ENCODE measurements around the gene CCNQ. TPM values are rescaled to one million over a fixed set of nuclear protein-coding genes. Genes with fewer than 3 reads are reported as not detected.

Gene CCNQ
- total RNA-seq, 1 donor from 2014 or later = 23.6 TPM

GRCh38 chrX:153560000-153560399, 38.9 kb downstream of the CCNQ start:
- no peak overlapping the region for H3K27ac Mint-ChIP-seq
- H3K36me3 Mint-ChIP-seq (ENCODE audit: low read depth) = no peaks in the 10 kb centered on the region
- no peaks in the 10 kb centered on the region for H3K9me3 Mint-ChIP-seq
- H3K4me1 Mint-ChIP-seq (ENCODE audit: low read depth) = no peaks in the 10 kb centered on the region
- no peak overlapping the region for H3K4me3 Mint-ChIP-seq (ENCODE audit: low read depth)
- intact Hi-C loops (cut with micrococcal nuclease) = no loop called here
- DNase-seq (ENCODE audit: low spot score) = no peak
- H3K27me3 Mint-ChIP-seq (ENCODE audit: low read depth) = no peaks in the 10 kb centered on the region

GRCh38 chrX:153557618-153558355, 41.2 kb downstream of the CCNQ start:
- no peak for DNase-seq (ENCODE audit: low spot score)
- intact Hi-C loops (cut with micrococcal nuclease) = no loop called here
- no peaks in the 10 kb centered on the region for H3K4me1 Mint-ChIP-seq (ENCODE audit: low read depth)

GRCh38 chrX:153556767-153557166, 42.2 kb downstream of the CCNQ start:
- no peaks in the 10 kb centered on the region for H3K9me3 Mint-ChIP-seq
- intact Hi-C loops (cut with micrococcal nuclease) = no loop called here
- H3K27me3 Mint-ChIP-seq (ENCODE audit: low read depth) = no peaks in the 10 kb centered on the region
- H3K27ac Mint-ChIP-seq = no peak overlapping the region
- no peak for DNase-seq (ENCODE audit: low spot score)
- H3K36me3 Mint-ChIP-seq (ENCODE audit: low read depth) = no peaks in the 10 kb centered on the region
- H3K4me3 Mint-ChIP-seq (ENCODE audit: low read depth) = no peak overlapping the region
- no peaks in the 10 kb centered on the region for H3K4me1 Mint-ChIP-seq (ENCODE audit: low read depth)

More at GRCh38 chrX:153557618-153558355, 41.2 kb downstream of the CCNQ start:
- Mint-ChIP-seq H3K36me3 (ENCODE audit: low read depth) (no peaks in the 10 kb centered on the region), H3K4me3 (ENCODE audit: low read depth) (no peak overlapping the region), H3K9me3 (no peaks in the 10 kb centered on the region), H3K27me3 (ENCODE audit: low read depth) (no peaks in the 10 kb centered on the region), H3K27ac (no peak overlapping the region)

DNA sequence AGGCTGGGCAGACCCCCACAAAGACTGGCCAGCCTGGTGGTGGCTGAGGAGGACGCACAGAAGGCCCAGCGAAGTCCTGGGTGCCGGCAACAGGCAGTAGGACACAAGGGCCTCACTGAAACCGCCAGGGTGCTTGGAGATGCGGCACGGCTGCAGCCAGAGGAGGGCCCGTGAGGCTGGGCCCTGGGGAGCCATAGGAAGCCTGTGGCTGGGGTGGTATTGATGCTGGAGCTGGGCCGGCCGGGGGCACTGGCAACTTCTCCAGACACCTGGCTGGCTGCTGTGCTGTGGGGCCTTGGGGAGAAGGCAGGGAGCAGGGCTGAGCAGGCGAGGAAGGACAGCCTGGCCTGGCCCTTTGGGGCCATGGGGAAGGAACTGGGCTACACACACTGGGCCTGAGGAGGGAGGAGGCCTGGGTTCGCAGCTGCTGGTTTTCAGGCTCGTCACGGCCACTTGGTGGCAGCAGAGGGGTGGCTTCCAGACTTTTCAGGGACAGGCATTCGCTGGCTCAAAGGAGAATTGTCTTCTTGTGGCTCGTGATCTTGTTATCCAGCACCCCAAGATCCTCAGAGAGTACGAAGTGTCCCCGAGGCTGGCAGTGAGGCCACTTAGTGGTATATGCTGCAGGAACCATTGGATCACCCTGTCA, 44.3 kb downstream of the CCNQ start:
- H3K27me3 Mint-ChIP-seq (ENCODE audit: low read depth) = no peaks in the 10 kb centered on the region
- H3K4me3 Mint-ChIP-seq (ENCODE audit: low read depth) = no peak overlapping the region
- no peak overlapping the region for H3K27ac Mint-ChIP-seq
- H3K4me1 Mint-ChIP-seq (ENCODE audit: low read depth) = no peaks in the 10 kb centered on the region
- H3K36me3 Mint-ChIP-seq (ENCODE audit: low read depth) = no peaks in the 10 kb centered on the region
- H3K9me3 Mint-ChIP-seq = no peaks in the 10 kb centered on the region
- peak; percentile 37 for DNase-seq (ENCODE audit: low spot score)
- intact Hi-C loops (cut with micrococcal nuclease) = loop anchor here (1.0 kb wide), 1 partner anchor 114 kb away; no protein-coding TSS in a partner anchor

DNA sequence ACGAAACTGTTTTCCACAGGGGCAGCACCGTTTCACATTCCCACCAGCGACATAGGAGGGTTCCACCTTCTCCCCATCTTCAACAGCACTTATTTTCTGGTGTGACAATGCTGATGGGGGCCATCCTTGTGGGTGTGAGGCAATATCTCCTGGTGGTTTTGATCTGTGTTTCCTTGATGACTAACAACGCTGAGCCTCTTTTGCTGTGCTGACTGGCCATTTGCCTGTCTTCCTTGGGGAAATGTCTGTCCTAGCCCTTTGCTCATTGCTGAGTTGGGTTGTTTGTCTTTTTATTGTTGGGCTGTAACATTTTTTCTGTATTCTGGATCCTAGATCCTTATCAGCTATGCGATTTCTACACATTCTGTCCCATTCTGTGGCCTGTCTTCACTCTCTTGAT, 47.8 kb downstream of the CCNQ start:
- intact Hi-C loops (cut with micrococcal nuclease) = no loop called here
- Mint-ChIP-seq H3K27me3 (ENCODE audit: low read depth) (no peaks in the 10 kb centered on the region), H3K27ac (no peak overlapping the region), H3K4me3 (ENCODE audit: low read depth) (no peak overlapping the region), H3K4me1 (ENCODE audit: low read depth) (no peaks in the 10 kb centered on the region), H3K9me3 (no peaks in the 10 kb centered on the region), H3K36me3 (ENCODE audit: low read depth) (no peaks in the 10 kb centered on the region)
- no peak for DNase-seq (ENCODE audit: low spot score)

GRCh38 chrX:153549807-153550206, 49.1 kb downstream of the CCNQ start:
- H3K4me1 Mint-ChIP-seq (ENCODE audit: low read depth) = no peaks in the 10 kb centered on the region
- no peaks in the 10 kb centered on the region for H3K27me3 Mint-ChIP-seq (ENCODE audit: low read depth)
- DNase-seq (ENCODE audit: low spot score) = no peak
- no peaks in the 10 kb centered on the region for H3K9me3 Mint-ChIP-seq
- no peak overlapping the region for H3K27ac Mint-ChIP-seq
- no peaks in the 10 kb centered on the region for H3K36me3 Mint-ChIP-seq (ENCODE audit: low read depth)
- no peak overlapping the region for H3K4me3 Mint-ChIP-seq (ENCODE audit: low read depth)
- intact Hi-C loops (cut with micrococcal nuclease) = no loop called here

DNA sequence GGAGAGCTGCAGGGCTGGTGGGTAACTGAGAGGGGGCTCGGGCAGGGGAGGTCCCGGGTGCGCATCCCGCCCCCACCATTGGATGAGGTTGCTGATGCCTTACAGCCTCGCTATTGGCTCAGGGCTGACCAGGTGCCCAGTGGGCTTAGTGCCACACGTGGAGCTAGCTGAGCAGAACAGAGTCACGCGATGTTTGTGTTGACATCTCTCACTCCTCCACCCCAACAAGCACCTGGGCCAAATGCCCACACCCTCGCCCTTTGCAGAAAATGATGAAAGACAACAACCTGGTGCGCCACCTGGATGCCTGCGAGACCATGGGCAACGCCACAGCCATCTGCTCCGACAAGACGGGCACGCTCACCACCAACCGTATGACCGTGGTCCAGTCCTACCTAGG, 49.7 kb downstream of the CCNQ start:
- no peak for DNase-seq (ENCODE audit: low spot score)
- Mint-ChIP-seq H3K4me3 (ENCODE audit: low read depth) (no peak overlapping the region), H3K9me3 (no peaks in the 10 kb centered on the region), H3K4me1 (ENCODE audit: low read depth) (no peaks in the 10 kb centered on the region), H3K36me3 (ENCODE audit: low read depth) (no peaks in the 10 kb centered on the region), H3K27me3 (ENCODE audit: low read depth) (no peaks in the 10 kb centered on the region), H3K27ac (no peak overlapping the region)
- intact Hi-C loops (cut with micrococcal nuclease) = no loop called here

GRCh38 chrX:153547195-153547594, 51.7 kb downstream of the CCNQ start:
- no peak overlapping the region for H3K27ac Mint-ChIP-seq
- H3K4me1 Mint-ChIP-seq (ENCODE audit: low read depth) = no peaks in the 10 kb centered on the region
- intact Hi-C loops (cut with micrococcal nuclease) = no loop called here
- H3K9me3 Mint-ChIP-seq = no peaks in the 10 kb centered on the region
- H3K36me3 Mint-ChIP-seq (ENCODE audit: low read depth) = no peaks in the 10 kb centered on the region
- H3K4me3 Mint-ChIP-seq (ENCODE audit: low read depth) = no peak overlapping the region
- DNase-seq (ENCODE audit: low spot score) = no peak
- H3K27me3 Mint-ChIP-seq (ENCODE audit: low read depth) = no peaks in the 10 kb centered on the region

- intact Hi-C loops (cut with micrococcal nuclease) = no loop called here
- Mint-ChIP-seq H3K27ac (no peak overlapping the region), H3K4me3 (ENCODE audit: low read depth) (no peak overlapping the region), H3K9me3 (no peaks in the 10 kb centered on the region), H3K27me3 (ENCODE audit: low read depth) (no peaks in the 10 kb centered on the region), H3K4me1 (ENCODE audit: low read depth) (no peaks in the 10 kb centered on the region), H3K36me3 (ENCODE audit: low read depth) (no peaks in the 10 kb centered on the region)
- no peak for DNase-seq (ENCODE audit: low spot score)
Measured at GRCh38 chrX:153546386-153546785, 52.6 kb downstream of the CCNQ start.

- Mint-ChIP-seq H3K4me3 (ENCODE audit: low read depth) (no peak overlapping the region), H3K27me3 (ENCODE audit: low read depth) (no peaks in the 10 kb centered on the region), H3K4me1 (ENCODE audit: low read depth) (no peaks in the 10 kb centered on the region), H3K36me3 (ENCODE audit: low read depth) (no peaks in the 10 kb centered on the region), H3K27ac (no peak overlapping the region), H3K9me3 (no peaks in the 10 kb centered on the region)
- intact Hi-C loops (cut with micrococcal nuclease) = no loop called here
- no peak for DNase-seq (ENCODE audit: low spot score)
Measured at GRCh38 chrX:153544727-153545126, 54.2 kb downstream of the CCNQ start.

DNA sequence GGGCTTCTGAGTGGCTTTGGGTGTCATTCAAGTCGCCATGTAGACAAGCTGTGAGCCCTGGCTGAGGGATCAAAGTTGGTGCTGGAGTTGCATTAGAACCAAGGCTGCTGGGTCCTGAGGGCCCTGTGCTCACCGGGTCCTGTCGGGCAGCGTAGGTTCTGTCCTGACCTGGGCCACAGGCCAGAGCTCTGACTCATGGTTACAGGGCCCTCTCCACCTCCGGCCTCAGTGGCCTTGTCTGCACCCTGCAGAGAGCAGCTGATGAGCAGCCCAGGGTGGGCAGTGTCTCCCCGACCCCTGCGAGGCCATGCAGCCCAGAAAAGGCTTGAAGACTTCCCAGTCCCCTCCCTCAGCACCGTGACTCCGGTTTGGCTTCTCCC, 59.0 kb downstream of the CCNQ start:
- Mint-ChIP-seq H3K9me3 (no peaks in the 10 kb centered on the region), H3K27me3 (ENCODE audit: low read depth) (no peaks in the 10 kb centered on the region), H3K36me3 (ENCODE audit: low read depth) (no peaks in the 10 kb centered on the region), H3K4me1 (ENCODE audit: low read depth) (no peaks in the 10 kb centered on the region), H3K27ac (no peak overlapping the region), H3K4me3 (ENCODE audit: low read depth) (no peak overlapping the region)
- no peak for DNase-seq (ENCODE audit: low spot score)
- intact Hi-C loops (cut with micrococcal nuclease) = loop anchor here (2.0 kb wide), 1 partner anchor 129 kb away; no protein-coding TSS in a partner anchor

GRCh38 chrX:153539171-153539978, 59.6 kb downstream of the CCNQ start:
- DNase-seq (ENCODE audit: low spot score) = peak; percentile 19
- H3K4me1 Mint-ChIP-seq (ENCODE audit: low read depth) = no peaks in the 10 kb centered on the region
- H3K9me3 Mint-ChIP-seq = no peaks in the 10 kb centered on the region
- no peak overlapping the region for H3K27ac Mint-ChIP-seq
- H3K27me3 Mint-ChIP-seq (ENCODE audit: low read depth) = no peaks in the 10 kb centered on the region
- no peak overlapping the region for H3K4me3 Mint-ChIP-seq (ENCODE audit: low read depth)
- intact Hi-C loops (cut with micrococcal nuclease) = loop anchor here (2.0 kb wide), 1 partner anchor 129 kb away; no protein-coding TSS in a partner anchor
- no peaks in the 10 kb centered on the region for H3K36me3 Mint-ChIP-seq (ENCODE audit: low read depth)

DNA sequence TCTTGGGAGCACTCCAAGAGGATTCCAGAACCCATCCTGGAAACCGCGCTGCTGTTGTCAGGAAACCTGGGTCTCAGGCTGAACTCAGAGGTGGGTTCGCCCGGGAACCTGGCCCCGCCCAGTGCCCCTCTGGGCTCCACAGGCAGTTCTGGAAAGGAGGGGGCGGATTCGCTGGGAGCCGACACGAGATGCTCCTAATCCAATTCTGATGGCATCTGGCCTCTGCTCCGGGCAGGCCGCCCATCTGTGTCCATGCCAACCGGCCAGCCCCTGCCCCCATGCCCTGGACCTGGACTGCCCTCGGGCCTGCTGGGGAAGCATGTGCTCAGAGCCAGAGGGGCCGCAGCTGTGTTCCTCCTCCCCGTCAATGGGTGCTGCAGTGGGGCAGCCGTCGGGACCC, 60.5 kb downstream of the CCNQ start:
- H3K27ac Mint-ChIP-seq = no peak overlapping the region
- no peaks in the 10 kb centered on the region for H3K27me3 Mint-ChIP-seq (ENCODE audit: low read depth)
- H3K4me3 Mint-ChIP-seq (ENCODE audit: low read depth) = no peak overlapping the region
- no peak for DNase-seq (ENCODE audit: low spot score)
- no peaks in the 10 kb centered on the region for H3K36me3 Mint-ChIP-seq (ENCODE audit: low read depth)
- no peaks in the 10 kb centered on the region for H3K4me1 Mint-ChIP-seq (ENCODE audit: low read depth)
- intact Hi-C loops (cut with micrococcal nuclease) = loop anchor here (2.0 kb wide), 1 partner anchor 130 kb away; no protein-coding TSS in a partner anchor
- H3K9me3 Mint-ChIP-seq = no peaks in the 10 kb centered on the region
